GM12874 (cell line): ENCODE results near the gene NPPA.

Experiments used
- TF ChIP-seq, protein P1 (sequence below): IDR thresholded peaks from 2 replicates; pipeline ENCODE4 v1.5.1; 2011; ENCODE audit warnings: low read depth, mild to moderate bottlenecking, control low read depth, low read length, moderate library complexity; ENCODE audit not compliant: insufficient read depth

NPPA gene

DNA sequence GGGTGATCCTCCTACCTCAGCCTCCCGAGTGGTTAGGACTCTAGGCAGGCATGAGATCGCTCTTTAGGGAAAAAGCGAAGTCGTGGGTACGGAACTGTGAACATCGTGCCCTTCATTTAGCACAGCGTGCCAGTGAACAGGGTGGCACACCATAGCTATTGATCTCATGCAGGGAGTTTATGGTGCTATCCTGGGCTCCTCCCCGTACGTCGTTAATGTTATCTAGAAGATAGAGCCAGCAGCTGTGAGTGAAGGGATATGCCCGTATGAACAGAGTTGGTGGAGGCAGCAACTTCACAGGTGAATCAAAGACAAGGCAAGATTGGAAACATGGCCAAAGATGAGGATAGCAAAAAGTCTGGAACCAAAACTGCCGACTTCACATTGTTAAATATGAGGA is 30.4 kb downstream of the NPPA start:
- TF ChIP-seq, protein P1, sequence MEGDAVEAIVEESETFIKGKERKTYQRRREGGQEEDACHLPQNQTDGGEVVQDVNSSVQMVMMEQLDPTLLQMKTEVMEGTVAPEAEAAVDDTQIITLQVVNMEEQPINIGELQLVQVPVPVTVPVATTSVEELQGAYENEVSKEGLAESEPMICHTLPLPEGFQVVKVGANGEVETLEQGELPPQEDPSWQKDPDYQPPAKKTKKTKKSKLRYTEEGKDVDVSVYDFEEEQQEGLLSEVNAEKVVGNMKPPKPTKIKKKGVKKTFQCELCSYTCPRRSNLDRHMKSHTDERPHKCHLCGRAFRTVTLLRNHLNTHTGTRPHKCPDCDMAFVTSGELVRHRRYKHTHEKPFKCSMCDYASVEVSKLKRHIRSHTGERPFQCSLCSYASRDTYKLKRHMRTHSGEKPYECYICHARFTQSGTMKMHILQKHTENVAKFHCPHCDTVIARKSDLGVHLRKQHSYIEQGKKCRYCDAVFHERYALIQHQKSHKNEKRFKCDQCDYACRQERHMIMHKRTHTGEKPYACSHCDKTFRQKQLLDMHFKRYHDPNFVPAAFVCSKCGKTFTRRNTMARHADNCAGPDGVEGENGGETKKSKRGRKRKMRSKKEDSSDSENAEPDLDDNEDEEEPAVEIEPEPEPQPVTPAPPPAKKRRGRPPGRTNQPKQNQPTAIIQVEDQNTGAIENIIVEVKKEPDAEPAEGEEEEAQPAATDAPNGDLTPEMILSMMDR, result no peak

DNA sequence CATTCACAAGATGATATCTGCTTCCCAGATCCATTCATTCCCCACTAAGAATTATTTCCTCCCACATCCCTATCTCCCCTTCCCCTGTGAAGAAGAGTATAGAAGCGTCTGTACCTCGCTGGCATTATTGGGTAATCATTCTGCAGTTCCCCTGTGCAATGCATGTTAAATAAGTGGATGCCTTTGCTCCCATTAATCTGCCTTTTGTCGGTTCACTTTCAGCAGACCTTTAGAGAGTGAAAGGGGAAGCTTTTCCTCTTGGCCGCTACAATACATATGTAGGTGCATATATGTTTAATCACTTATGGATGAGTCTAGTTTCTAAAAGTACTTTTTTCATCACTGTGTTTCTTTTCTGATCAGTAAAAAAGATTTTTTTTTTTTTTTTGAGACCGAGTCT is 34.6 kb downstream of the NPPA start:
- TF ChIP-seq, protein P1, result no peak

DNA sequence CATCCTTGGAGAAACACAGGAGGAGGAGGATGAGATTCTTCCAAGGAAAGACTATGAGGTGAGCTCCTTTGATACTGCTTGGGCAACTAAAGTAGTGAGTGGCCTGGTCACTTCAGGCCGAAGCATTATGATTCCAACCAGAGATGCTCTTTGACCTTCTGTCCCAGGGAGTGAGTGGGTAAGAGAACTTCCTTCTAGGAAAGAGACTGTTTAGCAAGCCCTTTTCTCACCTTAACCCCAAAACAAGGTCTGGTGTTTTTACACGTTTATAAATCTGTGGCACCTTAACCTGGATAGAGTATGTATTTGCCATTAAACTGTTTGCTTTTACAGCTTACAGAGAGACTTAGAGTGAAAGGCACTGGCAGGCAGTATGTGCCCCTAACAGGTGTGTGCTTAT is 40.5 kb downstream of the NPPA start:
- TF ChIP-seq, protein P1, result no peak

DNA sequence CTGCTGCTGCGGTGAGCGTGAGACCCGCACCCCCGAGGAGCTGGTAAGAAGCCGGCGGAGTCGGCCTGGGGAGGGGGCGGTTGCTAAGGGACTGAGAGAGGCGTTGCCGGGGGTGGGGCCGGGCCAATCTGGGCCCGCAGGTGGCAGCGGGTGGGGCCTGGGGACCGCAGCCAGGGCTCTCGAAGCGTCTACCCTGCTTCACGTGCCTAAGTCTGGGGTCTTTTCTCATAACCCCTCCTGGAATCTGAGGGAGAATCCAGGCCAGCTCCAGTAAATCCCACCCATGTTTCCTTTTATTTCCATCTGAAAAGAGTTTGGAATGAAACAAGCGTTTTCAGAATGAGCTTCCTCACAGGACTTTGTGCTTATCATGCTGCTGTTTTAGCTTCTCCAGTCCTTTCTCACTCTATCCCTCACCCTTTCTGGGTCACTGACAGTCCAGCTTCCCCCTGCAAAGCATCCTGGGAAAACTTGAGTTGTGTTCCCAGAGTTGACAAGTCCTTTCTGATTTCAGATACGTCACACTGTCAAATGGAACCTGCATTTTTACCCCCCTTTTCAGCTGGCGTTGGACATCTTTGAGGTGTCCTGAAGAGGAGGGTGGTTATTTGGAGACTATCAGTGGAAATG is 41.2 kb downstream of the NPPA start:
- TF ChIP-seq, protein P1, result no peak

DNA sequence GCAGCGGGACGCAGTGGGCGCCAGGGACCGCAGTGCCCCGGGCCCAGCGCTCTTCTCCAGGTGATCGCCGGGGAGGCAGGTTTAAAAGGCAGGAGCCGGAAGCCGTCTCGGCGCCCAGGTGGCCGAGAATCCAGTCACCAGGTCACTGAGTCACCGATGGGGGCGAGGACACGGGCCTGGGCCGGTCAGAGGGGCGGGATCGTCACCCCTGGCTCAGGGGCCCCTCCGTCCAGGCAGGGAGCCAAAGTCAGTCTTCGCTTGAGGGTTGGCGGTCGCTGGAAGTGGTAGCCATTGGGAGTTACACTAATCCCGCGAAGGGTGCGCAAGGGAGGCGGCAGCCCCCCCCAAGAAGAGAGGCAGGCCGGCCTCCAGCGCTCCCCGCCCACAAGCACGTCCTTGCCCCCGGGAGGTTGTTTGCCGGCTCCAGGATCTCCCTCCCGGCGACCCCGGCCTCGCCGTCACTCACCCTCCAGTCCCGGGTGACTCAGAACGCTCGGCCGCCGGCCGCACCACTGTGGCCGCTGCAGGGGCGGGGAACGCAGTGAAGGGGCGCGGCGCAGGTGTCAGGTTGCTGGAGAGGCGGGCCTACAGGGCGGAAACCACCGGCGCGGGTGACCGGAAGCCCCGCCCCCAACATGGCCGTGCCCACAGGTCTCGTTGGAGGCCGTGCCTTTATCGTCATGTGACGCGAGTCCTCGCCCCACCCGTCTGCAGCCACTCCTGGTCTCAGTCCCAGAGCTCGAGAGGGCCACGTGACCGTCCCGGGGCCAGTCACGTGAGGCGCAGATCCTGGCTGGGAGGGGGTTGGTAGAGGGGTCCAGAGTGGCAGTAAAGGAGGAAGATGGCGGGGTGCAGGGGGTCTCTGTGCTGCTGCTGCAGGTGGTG is 41.9 kb downstream of the NPPA start, which contains the start of the genes CLCN6 and MTHFR:
Gene CLCN6 (plus strand): TSS at position 770 of the 885 bp plus-strand sequence. CDS start 72 bp downstream, at position 842.
Gene MTHFR (minus strand): TSS at position 543 of the 885 bp plus-strand sequence. CDS start 2,848 bp downstream, outside the sequence.
- TF ChIP-seq, protein P1, result no peak

DNA sequence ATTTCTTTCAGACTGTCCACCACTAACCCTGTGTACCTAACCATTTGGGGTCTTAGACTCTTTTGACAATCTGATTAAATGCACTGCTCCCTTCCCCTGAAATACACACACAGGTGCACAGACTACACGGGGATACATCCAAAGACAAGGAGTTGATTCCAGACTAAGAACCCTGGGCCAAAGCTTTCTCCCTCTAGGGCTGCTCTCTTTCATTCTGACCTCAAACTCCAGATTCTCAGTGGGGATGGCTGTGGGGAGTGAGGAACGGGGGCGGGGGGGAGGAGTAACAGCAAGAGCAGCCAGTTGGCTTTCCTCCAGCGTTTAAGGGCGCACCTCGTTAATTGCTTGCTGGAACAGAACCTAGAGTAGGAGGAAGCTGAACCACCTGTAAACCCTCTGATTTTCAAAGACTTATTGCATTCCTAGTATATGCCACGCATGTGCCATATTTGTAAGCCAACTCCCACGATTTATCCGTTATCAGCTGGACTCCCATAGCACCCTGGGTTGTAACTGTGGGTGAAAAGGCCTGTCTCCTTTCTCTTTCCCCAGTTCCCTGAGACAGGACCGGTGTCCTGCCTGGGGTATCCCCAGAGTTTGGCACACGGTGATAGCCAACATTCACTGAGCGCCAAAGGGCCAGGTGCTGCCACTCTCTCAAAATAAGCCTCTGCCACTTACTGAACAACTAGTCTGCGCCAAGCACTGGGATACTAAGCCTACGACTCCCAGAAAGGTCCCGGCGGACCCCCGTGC is 42.7 kb downstream of the NPPA start:
- TF ChIP-seq, protein P1, result no peak
